ENCODE data around the gene EDN1. TPM values are rescaled to one million over a fixed set of nuclear protein-coding genes. Genes with fewer than 3 reads are reported as not detected.

Gene EDN1
- total RNA-seq, 1 donor from 2014 or later = 4.9 TPM

DNA sequence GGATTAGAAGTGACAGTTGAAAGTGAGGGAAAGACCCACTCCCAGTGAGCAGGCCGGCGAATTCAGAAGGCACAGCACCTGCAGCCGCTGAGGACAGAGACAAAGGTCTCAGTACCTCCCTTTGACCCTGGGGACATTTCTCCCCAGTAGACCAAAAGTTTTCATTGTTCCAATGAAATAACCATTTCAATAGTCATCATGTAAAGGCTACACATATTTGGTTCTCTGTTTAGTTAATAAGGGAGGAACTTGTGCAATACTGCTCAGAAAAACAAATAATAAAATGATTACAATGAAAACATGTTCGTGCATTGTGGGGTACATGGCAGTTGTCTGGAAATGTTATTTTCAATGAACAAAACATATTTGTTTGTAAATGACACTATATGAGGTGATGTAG is 52.5 kb downstream of the EDN1 start:
- no peak for DNase-seq (ENCODE audit: low spot score in 2 of 2)
- no peak for FAIRE-seq

DNA sequence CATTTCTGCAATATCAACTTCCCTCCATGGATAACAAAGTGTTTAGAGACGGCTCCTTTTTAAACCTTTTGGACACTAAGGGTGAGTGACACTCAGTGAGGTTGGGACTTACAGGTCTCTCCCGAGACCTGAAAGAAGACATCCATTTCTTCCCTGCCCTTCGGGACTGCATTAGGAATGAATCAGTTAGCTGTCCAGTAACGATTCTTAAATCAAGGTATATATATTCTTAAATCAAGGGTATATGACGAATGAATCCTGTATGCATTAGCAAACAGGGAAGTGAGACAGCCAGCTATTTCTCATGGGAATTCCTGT is 52.9 kb downstream of the EDN1 start:
- DNase-seq (ENCODE audit: low spot score in 2 of 2) = no peak
- no peak for FAIRE-seq

DNA sequence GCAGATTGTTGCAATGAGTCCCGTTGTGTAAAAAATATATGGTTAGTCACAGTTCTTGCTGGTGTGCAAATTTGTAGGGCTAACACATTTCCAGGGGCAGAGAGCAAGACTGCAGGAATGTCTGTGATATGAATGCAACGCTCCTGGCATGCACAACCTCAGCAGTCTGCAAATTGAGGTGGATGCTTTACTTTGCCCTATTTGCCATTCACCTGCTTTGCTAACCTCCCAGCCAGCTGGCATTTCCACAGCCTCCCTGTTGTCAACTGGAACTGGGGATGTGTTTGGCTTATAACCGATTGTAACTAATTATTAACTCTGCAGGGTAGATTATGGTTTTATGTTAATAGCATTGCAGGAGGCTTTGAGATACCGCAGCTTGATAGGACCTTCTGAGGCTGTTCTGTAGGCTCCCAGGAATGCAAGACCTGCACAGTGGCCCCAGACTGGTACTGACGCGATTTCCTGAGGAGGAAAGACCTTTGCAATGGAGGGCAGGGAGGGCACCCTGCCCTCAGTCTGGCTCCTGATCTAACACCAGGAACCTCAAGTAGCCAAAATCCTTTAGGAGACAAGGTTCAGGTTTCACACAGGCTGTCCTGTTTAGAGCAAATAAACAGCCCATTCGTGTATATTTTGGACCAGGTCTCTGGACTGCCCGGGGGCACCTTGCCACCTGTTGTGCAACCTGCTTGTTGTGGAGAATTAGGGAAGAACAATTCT is 53.4 kb downstream of the EDN1 start:
- FAIRE-seq (no peak), DNase-seq (ENCODE audit: low spot score in 2 of 2) (no peak)

DNA sequence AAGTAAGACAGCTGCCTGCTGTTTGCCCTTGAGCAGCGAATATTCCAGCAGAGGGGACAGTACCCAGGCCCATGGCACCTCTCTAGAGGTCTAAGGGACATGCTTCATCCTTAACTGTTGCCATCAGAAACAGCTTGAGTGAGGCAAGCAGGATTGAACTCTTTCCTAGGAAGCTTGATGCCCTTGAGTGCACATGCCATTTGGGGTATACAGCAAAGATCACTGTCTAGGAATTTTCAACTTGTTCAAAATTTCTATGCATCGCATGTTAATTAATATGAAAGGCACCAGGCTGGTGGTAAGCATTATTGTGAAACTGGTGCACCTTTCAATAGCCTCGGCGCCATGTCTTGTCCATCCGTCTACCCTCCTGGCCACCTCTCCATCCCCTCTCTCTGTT is 54.1 kb downstream of the EDN1 start:
- no peak for DNase-seq (ENCODE audit: low spot score in 2 of 2)
- no peak for FAIRE-seq

DNA sequence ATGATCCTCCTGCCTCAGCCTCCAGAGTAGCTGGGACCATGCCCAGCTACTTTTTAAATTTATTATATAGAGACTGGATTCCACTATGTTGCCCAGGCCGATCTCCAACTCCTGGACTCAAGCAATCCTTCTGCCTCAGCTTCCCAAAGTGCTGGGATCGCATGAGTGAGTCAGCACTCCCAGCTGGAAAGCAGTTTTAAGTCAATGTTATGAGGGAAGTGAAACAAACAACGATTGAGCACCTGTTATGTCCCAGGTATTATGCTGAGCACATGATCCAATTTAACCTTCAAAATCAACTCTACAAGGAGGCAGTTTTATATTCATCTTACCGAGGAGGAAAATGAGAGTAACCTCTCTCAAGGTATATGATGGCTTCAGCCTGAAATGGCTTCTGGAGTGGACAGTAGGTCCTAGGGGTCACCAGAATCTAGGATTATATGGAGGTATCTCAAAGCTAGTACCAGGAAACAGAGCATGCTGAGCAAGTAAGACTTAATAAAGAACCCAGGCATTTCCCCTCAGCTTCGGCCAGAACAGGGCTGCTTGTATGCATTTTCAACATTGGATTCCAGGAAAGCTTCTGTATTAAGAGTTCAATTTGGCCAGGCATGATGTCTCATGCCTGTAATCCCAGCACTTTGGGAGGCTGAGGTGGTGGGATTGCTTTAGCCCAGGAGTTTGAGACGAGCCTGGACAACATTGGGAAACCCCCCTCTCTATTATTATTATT is 55.0 kb downstream of the EDN1 start:
- DNase-seq (ENCODE audit: low spot score in 2 of 2) (no peak), FAIRE-seq (no peak)

DNA sequence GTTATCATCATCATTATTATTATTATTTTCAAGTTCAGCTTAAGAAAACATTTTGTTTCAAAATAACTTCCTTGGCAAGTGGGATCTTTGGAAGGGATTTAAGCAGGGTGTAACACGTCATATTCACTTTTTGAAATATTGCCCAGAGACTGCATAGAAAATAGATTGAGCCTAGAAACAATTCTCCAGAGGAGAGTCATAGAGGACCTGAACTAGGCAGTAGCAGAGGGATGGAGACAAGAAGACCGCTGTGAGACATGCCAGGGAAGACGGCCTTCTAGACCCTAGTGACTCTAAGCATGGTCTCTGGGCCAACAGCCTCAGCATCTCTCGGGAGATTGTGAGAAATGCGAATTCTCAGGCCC is 55.5 kb downstream of the EDN1 start:
- no peak for DNase-seq (ENCODE audit: low spot score in 2 of 2)
- FAIRE-seq = no peak

Small RNA genes within 50 kb of the gene (small RNA-seq; reads per million reads assigned to genes)
- gene SUMO2P12 = not detected

Data from frontal cortex (tissue), 4 donors.